ENCODE data around the gene KIAA0825. TPM values are rescaled to one million over a fixed set of nuclear protein-coding genes. Genes with fewer than 3 reads are reported as not detected.
"Not testable (repeated sequence)": the region's sequence is repeated elsewhere in the genome, so short reads cannot be mapped to it uniquely, and the experiment has no call there.

KIAA0825 gene
- total RNA-seq, 2 donors from 2014 or later = 1.8 to 2.4 TPM

GRCh38 chr5:94613583-94613982 is 4.8 kb downstream of the KIAA0825 start:
- DNase-seq (no peak), ATAC-seq (no peak)
- intact Hi-C loops (cut with DNase I, micrococcal nuclease) = no loop called here

- intact Hi-C loops (cut with DNase I, micrococcal nuclease) = no loop called here
- DNase-seq (no peak), ATAC-seq (no peak)
These were observed 23.0 kb downstream of the KIAA0825 start for GRCh38 chr5:94595281-94595840.

- ATAC-seq (no peak), DNase-seq (no peak)
These were observed 40.7 kb downstream of the KIAA0825 start for GRCh38 chr5:94577466-94578245.

GRCh38 chr5:94575196-94575595 is 43.2 kb downstream of the KIAA0825 start:
- intact Hi-C loops (cut with DNase I, micrococcal nuclease) = no loop called here
- no peak for DNase-seq

More at GRCh38 chr5:94577466-94578245, 40.7 kb downstream of the KIAA0825 start:
- intact Hi-C loops (cut with DNase I, micrococcal nuclease) = no loop called here

GRCh38 chr5:94573349-94573748 is 45.1 kb downstream of the KIAA0825 start:
- DNase-seq; intact Hi-C loops (cut with DNase I, micrococcal nuclease); ATAC-seq: not testable (repeated sequence)

More at GRCh38 chr5:94575196-94575595, 43.2 kb downstream of the KIAA0825 start:
- no peak for ATAC-seq

- intact Hi-C loops (cut with DNase I, micrococcal nuclease) = no loop called here
- no peak for DNase-seq
- no peak for ATAC-seq
These were observed 47.0 kb downstream of the KIAA0825 start for GRCh38 chr5:94571415-94571814.

- ATAC-seq (no peak), DNase-seq (no peak)
- intact Hi-C loops (cut with DNase I, micrococcal nuclease) = no loop called here
These were observed 53.6 kb downstream of the KIAA0825 start for GRCh38 chr5:94564812-94565211.

GRCh38 chr5:94562327-94562971 is 56.0 kb downstream of the KIAA0825 start:
- DNase-seq = no peak
- intact Hi-C loops (cut with DNase I, micrococcal nuclease) = no loop called here
- ATAC-seq = no peak

GRCh38 chr5:94558028-94558427 is 60.4 kb downstream of the KIAA0825 start:
- intact Hi-C loops (cut with DNase I, micrococcal nuclease) = no loop called here
- no peak for ATAC-seq
- DNase-seq = no peak

- ATAC-seq = no peak
- DNase-seq = no peak
- intact Hi-C loops (cut with DNase I, micrococcal nuclease) = no loop called here
These were observed 66.5 kb downstream of the KIAA0825 start for GRCh38 chr5:94551858-94552257.

GRCh38 chr5:94545870-94546625 is 72.4 kb downstream of the KIAA0825 start:
- intact Hi-C loops (cut with DNase I, micrococcal nuclease) = no loop called here
- DNase-seq (peak in 1 of 2 donors; percentile 9), ATAC-seq (no peak)

GRCh38 chr5:94544875-94545547 is 73.4 kb downstream of the KIAA0825 start:
- intact Hi-C loops (cut with DNase I, micrococcal nuclease) = no loop called here
- ATAC-seq (no peak), DNase-seq (no peak)

- intact Hi-C loops (cut with DNase I, micrococcal nuclease) = no loop called here
- no peak for ATAC-seq
- DNase-seq = no peak
These were observed 74.3 kb downstream of the KIAA0825 start for GRCh38 chr5:94544031-94544650.

GRCh38 chr5:94540856-94541494 is 77.4 kb downstream of the KIAA0825 start:
- intact Hi-C loops (cut with DNase I, micrococcal nuclease) = no loop called here
- DNase-seq = no peak
- no peak for ATAC-seq

GRCh38 chr5:94538260-94538659 is 80.1 kb downstream of the KIAA0825 start:
- intact Hi-C loops (cut with DNase I, micrococcal nuclease) = no loop called here
- DNase-seq (no peak), ATAC-seq (peak; percentile 40)

- ATAC-seq = no peak
These were observed 91.7 kb downstream of the KIAA0825 start for GRCh38 chr5:94526706-94527105.

GRCh38 chr5:94524841-94525697 is 93.3 kb downstream of the KIAA0825 start:
- ATAC-seq (peak; percentile 72), DNase-seq (no peak)
- intact Hi-C loops (cut with DNase I, micrococcal nuclease) = no loop called here

More at GRCh38 chr5:94526706-94527105, 91.7 kb downstream of the KIAA0825 start:
- no peak for DNase-seq
- intact Hi-C loops (cut with DNase I, micrococcal nuclease) = no loop called here

Measured in left colon (tissue), 2 donors.